Amniotic stem cell (primary cell): Measurements from ENCODE around the gene SLC10A1.
"Not testable (repeated sequence)": the region's sequence is repeated elsewhere in the genome, so short reads cannot be mapped to it uniquely, and the experiment has no call there.

Source experiments
- DNase-seq: peaks from one replicate; lab custom pipeline; 2025; lab: John Stamatoyannopoulos, UW

The SLC10A1 gene

DNA sequence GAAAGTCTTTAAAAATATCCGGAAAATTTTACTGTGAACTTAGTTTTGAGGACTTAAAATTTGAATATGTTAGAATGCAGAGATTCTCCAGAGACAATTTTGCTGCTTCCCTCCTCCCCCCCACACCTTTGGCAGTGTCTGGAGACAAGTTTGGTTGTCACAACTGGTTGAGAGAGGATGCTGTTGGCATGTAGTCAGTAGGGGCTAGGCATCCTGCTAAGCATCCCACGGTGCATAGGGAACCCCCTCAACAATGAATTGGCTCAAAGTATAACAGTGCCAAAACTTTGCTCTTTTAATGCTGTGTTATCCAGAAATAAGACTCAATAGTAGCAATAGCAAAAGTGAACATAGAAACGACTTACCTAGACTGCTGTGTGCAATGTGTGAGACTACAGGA lies 26.5 kb downstream of the SLC10A1 start:
- DNase-seq, result no peak

DNA sequence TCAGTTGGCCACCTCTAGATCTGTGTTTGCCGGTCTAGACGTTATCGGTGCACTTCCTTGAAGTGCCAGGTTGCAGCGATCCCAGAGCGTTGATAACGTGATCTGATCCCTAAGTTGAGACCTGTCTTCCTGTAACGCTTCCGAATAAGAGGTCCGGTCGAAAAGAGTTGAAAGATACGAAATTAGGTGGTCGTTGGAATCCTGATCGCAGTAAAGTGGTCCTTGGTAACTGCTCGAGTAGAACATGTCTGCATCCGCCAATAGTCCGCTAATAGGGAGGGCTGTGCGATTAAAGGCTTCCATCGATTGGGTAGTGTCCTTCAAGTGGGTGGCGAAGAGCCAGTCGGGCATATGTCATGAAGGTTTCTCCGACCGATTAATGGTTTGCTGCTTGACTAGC lies 27.4 kb downstream of the SLC10A1 start:
- no peak for DNase-seq

DNA sequence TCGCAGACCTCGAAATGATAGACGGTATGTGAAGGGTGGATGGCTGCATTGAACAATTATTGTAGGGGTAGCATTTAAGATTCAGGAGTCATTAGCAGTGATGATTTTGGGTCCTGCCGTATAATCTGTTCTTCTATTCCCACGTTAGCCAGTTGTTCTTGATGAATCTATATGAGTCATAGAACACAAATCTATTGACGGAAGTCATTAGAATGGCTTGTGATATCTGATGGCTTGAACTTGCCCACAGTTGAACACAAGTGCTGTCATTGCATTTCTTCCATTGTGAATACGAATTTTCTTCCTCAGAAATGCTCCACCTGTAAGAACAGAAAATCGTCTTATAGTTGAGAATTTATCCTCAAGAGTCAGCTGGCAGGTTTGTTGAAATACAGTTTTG lies 28.2 kb downstream of the SLC10A1 start:
- no peak for DNase-seq

DNA sequence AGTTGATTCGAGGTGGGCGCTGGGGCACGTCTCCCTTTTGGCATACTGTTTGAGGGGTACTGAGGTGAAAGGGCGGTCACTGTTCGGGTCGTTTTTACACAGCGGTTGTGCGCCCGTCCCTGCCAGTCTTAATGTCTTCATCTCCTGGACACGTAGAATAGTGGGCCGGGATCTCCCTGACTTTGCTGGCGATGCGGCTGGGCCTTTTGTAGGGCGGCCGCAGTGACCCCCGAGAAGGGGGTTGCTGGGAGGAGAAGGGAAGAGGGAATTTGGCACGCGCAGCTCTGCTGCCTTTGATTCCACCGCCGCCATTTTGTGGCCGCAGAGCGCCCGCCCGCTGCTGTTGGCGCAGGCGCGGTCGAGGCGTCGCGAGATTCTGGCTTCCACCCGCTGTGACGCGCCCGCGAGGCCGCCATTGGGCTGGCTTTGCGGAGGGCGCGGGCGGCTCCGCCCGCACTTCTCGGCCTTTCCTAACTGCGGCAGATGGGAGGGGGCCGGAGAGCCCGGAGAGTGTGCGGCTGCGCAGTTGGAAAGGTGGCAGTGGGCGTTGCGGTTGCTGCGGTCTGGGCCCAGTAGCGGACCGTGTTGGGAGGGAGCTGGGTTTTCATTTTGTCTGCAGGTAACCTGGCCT lies 29.6 kb downstream of the SLC10A1 start:
- peak; percentile 81 for DNase-seq

DNA sequence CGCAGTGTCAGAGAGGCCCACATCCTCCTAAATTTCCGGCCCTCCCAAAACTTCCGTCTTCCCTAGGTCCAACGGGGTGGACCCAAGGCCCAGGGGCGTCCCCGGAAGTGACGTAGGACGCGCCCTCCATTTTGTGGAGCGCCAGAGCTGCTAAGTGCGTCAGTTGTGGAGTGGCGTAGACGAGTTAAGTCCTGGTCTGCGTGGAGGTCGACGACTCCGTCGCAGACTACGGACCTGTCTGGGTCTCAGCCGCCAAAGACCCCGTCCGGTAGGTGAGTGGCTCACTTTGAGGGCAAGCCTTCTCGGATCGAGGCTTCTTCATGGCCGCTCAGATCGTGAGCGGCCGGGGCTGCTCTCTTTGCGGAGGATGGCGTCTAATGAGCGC lies 30.1 kb downstream of the SLC10A1 start, which contains the start of gene SRSF5:
Gene SRSF5 (plus strand): TSS at position 159 of the 385 bp plus-strand sequence. CDS start 1,015 bp downstream, outside the sequence.
- peak; percentile 87 for DNase-seq

DNA sequence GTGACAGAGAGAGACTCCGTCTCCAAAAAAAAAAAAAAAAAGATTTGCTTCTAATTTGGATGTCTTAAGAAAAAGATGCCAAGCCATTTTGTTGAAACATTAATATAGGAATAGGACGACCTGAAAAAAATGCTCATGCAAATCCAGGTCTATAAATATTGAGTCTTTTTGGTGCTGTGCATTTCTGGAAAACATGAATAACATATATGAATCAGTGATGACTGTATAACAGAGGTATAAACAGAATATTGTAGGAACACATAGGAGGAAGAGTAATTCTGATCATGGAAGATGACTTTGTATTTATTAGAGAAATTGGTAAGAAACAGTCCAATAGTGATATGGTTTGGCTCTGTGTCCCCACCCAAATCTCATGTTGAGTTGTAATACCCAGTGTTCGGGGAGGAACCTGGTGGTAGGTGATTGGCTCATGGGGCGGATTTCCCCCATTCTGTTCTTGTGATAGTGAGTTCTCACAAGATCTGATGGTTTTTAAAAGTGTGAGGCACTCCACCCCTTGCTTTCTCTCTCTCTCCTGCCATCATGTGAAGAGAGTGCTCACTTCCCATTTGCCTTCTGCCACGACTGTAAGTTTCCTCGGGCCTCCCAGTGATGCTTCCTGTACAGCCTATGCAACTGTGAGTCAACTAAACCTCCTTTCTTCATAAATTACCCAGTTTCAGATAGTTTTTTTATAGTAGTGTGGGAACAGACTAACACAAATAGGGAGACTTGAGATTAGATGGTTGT lies 33.1 kb downstream of the SLC10A1 start:
- no peak for DNase-seq

DNA sequence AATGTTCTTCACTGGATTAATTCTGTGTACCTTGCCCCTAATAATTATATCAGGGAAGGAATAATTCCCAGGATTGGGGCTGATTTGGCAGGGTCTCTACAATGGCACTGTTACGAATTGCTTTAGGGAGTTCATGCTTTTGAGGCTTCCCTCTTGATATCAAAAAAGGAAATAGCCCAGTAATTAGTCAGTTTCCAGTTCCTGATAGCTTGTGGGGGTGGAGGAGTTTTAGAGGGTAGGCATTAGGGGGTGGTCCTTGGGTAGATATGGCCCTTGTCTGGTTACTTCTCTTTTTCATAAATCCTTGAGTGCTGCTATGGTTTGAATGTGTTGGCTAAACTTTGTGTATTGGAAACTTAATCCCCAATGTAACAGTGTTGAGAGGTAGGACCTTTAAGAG lies 36.2 kb downstream of the SLC10A1 start:
- DNase-seq, result no peak

DNA sequence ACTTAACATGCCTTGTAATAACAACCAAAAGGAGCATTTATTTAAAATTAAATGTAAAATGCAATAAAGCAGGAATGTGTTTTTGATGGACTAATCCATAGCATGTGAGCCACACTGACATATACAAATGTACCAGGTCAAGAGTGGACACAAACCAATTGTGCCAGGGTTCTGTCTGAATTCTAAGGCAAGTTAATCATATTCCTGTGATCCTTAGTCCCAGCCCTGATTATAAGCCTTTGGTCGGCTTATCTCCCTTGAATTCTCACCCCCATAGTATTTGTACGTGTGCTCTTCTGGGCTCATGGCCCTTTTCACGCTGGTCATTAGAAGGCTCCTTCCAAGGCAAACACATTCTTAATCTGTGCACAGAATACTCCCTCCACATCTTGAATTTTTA lies 40.7 kb downstream of the SLC10A1 start:
- DNase-seq, result no peak

DNA sequence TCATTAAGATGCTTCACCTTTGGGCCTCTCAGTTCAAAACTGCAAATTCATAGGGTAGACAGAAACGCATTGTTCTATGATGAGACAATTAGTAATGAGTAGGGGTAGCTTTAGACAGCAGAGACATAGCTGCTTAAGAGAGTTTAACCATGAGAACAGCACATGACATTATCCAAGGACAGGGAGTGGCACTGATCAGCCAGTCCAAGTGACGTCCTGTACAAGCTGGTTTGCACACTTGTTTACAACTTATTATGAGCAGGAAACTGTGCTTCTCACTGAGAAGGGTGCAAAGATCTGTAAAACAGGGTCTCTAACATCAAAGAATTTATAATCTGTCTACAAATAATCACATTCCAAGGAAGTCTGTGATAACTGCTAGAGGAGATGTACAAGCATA lies 41.3 kb downstream of the SLC10A1 start:
- no peak for DNase-seq

DNA sequence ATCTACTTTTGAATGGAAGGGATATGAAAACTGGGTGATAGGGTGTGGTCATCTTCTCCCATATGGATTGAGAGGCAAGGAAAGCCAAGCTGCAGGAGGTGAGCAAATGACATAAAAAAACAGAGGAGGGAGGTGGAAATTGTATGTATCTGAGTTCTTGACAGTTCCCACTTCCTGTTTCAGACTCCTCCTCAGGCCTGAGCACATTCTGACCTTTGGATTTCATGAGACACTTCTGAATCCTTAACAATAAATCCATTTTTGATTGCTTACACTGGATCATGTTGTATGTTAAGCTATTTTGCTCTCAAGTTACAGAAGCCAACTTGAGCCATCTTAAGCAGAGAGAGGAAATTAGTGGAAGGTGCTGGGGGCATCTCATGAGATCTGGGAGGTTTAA lies 41.7 kb downstream of the SLC10A1 start:
- DNase-seq, result no peak

DNA sequence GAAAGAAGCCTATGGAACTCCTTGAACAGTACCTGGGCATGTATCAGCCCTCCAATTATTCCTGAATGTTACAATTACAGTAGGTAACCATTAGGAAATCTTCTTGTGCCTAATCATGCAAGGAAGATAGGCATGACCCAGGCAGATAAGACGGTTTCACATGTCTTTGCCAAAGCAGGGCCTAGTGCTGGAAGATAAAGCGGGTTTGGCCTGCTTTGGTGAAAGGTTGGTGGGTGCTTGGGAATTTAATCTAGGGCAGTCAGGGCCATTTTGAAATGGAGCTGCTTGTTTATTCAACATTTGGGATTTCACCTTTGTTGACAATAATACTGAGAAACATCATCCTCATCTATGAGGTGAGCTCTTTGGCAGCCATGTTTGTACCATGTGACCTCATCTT lies 42.6 kb downstream of the SLC10A1 start:
- no peak for DNase-seq

DNA sequence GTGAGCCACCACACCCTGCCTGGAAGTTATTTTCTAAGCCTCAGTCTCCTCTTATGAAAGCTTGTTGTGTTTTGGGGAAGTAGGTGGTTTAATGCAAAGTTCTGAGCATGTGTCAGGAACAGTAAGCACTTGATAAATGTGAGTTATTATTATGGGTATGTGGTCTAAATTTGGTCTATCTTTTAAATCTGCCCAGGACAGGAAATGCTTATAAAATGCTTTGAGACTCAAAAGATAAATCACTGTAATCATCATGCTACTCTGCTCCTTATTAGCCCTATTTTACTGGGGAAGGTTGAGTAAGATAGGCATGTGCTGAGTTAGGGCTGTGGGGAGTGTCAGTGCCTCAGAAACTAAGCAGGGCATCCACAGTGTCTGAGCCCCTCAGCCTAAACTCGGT lies 43.2 kb downstream of the SLC10A1 start:
- DNase-seq, result no peak

DNA sequence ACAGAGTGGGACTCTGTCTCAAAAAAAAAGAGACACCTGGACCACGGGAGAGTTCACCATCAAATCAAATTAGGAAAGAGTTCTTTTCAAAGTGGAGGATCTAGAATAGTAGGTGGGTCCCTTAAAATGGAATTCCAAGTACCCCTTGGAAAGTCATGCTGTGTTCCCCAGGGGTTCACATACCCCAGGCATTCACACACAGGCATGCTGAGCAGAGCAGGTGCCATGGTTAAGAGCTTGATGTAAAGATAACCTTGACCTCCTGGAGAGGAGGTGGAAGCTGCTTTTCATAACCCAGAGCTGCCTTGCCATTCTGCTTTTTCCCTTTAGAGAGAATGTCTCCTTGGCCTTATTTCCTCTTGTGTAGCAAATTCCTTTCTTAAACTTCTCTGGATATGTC lies 44.3 kb downstream of the SLC10A1 start:
- no peak for DNase-seq

DNA sequence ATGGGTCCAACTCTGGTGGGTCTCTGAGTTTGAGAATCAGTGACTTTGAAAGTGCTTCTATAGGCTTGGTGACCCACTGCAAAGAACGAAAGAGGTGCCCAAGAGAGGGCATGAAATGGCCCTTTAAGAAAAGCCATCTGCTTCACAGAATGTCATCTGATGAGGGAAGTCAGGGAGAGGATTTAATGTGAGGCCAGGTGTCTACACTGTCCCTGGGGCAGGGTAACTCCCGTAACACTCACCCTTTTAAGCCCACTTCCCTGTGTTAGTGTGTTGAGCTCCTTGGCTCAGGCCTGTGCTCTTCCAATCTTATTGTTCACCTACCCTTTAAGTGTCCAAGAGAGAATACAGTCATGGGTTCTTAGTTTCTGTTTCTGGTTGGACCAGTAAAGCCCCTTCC lies 46.5 kb downstream of the SLC10A1 start:
- no peak for DNase-seq

DNA sequence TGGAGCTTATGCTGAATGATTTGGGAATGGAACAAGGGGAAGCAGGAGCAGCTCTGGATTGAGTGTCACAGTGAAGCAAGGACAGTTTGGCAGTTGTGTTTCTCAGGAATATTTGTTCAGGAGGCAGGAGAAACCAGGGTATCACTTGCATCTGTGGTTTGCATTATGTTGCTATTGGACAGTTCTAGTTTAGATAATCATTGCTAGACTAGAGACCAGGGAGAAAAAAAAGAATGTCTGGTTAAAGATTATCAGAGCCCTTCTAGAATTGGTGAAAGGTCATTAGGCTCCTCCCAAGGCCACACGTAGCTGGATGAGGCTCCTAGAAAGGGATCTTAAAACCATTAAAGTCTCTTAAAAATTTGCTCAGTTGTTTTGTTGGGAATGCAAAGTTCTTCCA lies 47.1 kb downstream of the SLC10A1 start:
- DNase-seq, result no peak

DNA sequence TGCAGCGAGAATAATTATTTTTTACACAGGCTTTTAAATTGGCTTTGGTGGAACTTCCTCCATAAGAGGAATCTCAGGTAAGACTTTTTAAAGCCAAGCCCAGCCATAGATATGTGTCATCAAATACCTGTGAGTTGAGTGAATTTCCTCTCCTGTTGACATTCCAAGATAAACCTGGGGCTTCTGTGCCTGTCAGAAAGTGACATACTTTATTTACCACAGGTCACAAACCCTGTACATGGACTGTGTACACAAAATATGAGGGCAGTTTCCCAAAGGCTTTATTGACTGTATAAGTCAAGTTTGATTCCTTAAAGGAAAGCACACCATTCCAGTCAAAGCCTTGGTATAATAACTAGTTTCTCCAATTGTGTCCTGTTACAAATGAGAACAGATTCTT lies 56.0 kb downstream of the SLC10A1 start:
- DNase-seq, result no peak

DNA sequence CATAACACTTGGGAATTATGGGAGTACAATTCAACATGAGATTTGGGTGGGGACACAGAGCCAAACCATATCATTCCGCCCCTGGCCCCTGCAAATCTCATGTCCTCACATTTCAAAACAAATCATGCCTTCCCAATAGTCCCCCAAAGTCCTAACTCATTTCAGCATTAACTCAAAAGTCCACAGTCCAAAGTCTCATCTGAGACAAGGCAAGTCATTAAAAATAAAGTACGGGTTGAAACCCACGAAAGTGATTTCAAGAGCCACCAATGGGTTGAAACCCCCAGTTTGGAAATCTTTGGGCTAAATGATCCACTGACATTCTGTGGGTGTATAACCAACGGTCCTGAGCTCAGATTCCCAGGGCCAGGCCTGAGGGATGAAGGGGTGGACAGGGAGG lies 60.6 kb downstream of the SLC10A1 start:
- DNase-seq, result not testable (repeated sequence)

DNA sequence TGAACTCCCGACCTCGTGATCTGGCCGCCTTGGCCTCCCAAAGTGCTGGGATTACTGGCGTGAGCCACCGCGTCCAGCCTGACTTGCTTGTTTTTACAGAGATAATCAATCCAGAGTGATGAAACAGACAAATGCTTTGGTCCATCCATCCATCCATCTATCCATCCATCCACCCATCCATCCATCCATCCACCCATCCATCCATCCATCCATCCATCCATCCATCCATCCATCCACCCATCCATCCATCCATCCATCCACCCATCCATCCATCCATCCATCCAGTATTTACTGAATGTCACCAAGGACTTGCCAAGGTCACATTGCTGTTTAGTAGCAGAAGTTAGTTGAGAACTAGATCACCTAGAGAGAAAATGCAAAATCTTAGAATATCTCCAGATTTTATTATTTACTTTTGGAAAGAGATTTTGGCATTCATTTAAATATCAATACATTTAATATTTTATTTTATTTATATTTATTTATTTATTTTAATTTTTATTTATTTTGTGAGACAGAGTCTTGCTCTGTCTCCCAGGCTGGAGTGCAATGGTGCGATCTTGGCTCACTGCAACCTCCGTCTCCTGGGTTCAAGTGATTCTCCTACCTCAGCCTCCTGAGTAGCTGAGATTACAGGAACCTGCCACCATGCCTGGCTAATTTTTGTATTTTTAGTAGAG lies 65.0 kb downstream of the SLC10A1 start:
- not testable (repeated sequence) for DNase-seq

DNA sequence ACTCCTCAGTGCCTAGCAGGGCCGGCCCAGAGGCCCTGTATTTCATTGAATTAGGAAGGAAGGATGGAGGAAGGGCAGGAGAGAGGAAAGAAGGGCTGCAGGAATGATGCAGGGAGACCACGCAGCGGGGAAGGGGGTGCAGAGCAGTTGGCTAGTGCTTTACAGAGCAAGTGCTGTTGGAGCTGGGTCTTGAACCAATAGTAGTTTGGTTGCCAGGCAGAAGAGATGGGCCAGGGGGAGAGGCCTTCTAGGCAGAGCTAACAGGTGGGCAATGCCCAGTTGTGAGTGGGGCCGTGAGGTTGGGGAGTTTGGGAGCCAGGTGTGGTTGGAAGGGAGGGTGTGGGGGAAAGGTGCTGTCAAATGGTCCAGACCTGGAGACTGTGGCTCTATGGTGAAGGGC lies 69.2 kb downstream of the SLC10A1 start:
- no peak for DNase-seq

DNA sequence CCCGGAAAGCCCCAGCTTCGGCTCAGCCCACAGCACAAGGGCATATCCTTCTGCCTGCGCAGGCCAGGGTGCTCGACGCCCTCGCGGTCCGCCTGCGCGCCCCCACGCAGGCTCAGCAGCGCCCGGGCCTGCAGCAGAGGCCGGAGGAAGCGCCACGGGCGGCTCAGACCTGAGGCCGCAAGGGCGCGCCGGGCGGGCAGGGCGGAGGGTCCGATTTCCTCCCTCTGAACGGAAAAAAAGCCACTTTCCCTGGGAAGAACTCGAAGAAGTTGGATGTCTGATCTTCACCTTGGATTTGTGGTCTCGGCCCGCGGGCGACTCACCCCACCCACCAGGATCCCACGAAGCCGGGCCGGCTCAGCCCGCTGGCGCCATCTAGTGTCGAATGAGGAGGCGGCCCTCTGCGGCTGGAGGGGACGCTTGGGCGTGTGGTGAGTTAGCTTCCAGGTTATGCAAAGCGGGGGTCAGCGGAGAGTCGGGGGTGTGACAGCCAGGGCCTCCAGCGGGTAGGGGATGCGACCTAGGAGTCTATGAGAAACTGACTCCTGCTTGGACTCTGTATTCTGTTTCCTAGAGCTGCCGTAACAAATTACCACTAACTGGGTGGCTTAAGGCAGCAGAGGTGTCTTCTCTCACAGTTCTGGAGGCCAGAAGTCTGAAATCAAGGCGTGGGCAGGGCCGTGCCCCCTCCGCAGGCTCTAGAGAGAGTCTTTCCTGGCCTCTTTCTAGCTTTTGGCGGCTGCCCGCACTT lies 70.1 kb downstream of the SLC10A1 start:
- peak; percentile 44 for DNase-seq
